Hepatocyte (in vitro differentiated cells): ENCODE data around the gene HDAC6. TPM values are rescaled to one million over a fixed set of nuclear protein-coding genes. Genes with fewer than 3 reads are reported as not detected.

Experiments
- DNase-seq: peaks from one replicate; pipeline ENCODE4 v3.0.0-alpha.2; 2016; ENCODE audit warnings: low spot score
- H2AFZ ChIP-seq: fragments of 200-600 bp; sonication (generic); 2 replicates; pipeline ENCODE4 v1.6.0; 2016; ENCODE audit warnings: antibody characterized with exemption, mild to moderate bottlenecking
- H3K27ac ChIP-seq: fragments of 200-600 bp; sonication (generic); 2 replicates; pipeline ENCODE4 v1.5.1; 2016; ENCODE audit warnings: mild to moderate bottlenecking
- H3K27me3 ChIP-seq: fragments of 200-600 bp; sonication (generic); 2 replicates; pipeline ENCODE4 v1.6.1; 2016
- H3K36me3 ChIP-seq: fragments of 200-600 bp; sonication (generic); replicated peaks from 2 replicates; pipeline ENCODE4 v1.5.1; 2016; ENCODE audit warnings: low read depth; ENCODE audit not compliant: insufficient read depth
- H3K4me1 ChIP-seq: fragments of 200-600 bp; sonication (generic); 2 replicates; pipeline ENCODE4 v1.5.1; 2016; ENCODE audit warnings: mild to moderate bottlenecking, moderate library complexity; ENCODE audit not compliant: insufficient read depth
- H3K4me2 ChIP-seq: fragments of 200-600 bp; sonication (generic); 2 replicates; pipeline ENCODE4 v1.6.0; 2016
- H3K4me3 ChIP-seq: fragments of 200-600 bp; sonication (generic); 2 replicates; pipeline ENCODE4 v1.5.1; 2016; ENCODE audit warnings: mild to moderate bottlenecking
- H3K79me2 ChIP-seq: fragments of 200-600 bp; sonication (generic); 2 replicates; pipeline ENCODE4 v1.6.0; 2017; ENCODE audit warnings: mild to moderate bottlenecking
- H3K9me2 ChIP-seq: fragments of 200-600 bp; sonication (generic); replicated peaks from 2 replicates; pipeline ENCODE4 v1.6.0; 2017; ENCODE audit warnings: mild to moderate bottlenecking; ENCODE audit not compliant: insufficient read depth
- H3K9me3 ChIP-seq: fragments of 200-600 bp; sonication (generic); 2 replicates; pipeline ENCODE4 v1.5.1; 2016; ENCODE audit warnings: low read depth, mild to moderate bottlenecking
- H4K20me1 ChIP-seq: fragments of 200-600 bp; sonication (generic); 2 replicates; pipeline ENCODE4 v1.6.0; 2016; ENCODE audit warnings: mild to moderate bottlenecking; ENCODE audit not compliant: insufficient read depth, poor library complexity, severe bottlenecking
- EZH2 ChIP-seq: fragments of 200-600 bp; sonication (generic); IDR thresholded peaks from 2 replicates; pipeline ENCODE4 v1.6.1; 2016; ENCODE audit warnings: antibody characterized with exemption, mild to moderate bottlenecking, borderline replicate concordance
- EZH2phosphoT487 ChIP-seq: fragments of 200-600 bp; sonication (generic); IDR thresholded peaks from one replicate; pipeline ENCODE4 v1.6.1; 2018; ENCODE audit warnings: antibody characterized with exemption, mild to moderate bottlenecking, low read depth, moderate library complexity; ENCODE audit not compliant: unreplicated experiment, severe bottlenecking
- WGBS: methylation state at CpG from one replicate; pipeline ENCODE4 v1.1.6; 2016; ENCODE audit warnings: low lambda C conversion rate; ENCODE audit errors: missing lambda C conversion rate; 5-methylcytosine and 5-hydroxymethylcytosine counted together
- polyA plus RNA-seq: library from polyadenylated mRNA; unstranded; fragments of >200 nt; fragmentation: Nextera tagmentation; extraction: Ambion mirVana; gene quantifications from 2 replicates; pipeline ENCODE4 v1.2.1, GENCODE V29; 2016
- total RNA-seq: library from RNA; depleted of rRNA; stranded (reverse); fragments of >200 nt; gene quantifications from 2 replicates; pipeline ENCODE4 v1.2.3, GENCODE V29; 2014
- TF ChIP-seq, protein P1 (sequence below): fragments of 200-600 bp; sonication (generic); IDR thresholded peaks from 2 replicates; pipeline ENCODE4 v1.5.1; 2016; ENCODE audit warnings: antibody characterized with exemption, mild to moderate bottlenecking; ENCODE audit not compliant: poor library complexity

Gene HDAC6
- total and polyA plus RNA-seq, 2 experiments from 2014 or later = 68.9 to 96.3 TPM

DNA sequence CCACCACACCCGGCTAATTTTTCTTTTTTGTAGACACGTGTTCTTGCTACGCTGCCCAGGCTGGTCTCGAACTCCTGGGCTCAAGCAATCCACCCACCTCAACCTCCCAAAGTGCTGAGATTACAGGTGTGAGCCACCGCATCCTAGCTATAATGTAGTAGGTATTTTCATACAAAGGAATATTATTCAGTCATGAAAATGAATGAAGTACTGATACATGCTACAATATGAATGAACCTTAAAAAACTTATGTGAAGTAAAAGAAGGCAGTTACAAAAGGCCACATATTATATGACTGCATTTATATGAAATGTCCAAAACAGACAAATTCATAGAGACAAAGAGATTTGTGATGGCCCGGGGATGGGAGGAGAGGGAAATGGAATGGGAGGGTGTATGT lies 20.2 kb upstream of the HDAC6 start:
- H3K4me3 ChIP-seq = no peak overlapping the region
- TF ChIP-seq EZH2 (no peak), EZH2phosphoT487 (no peak)
- H4K20me1 ChIP-seq = no peaks in the 10 kb centered on the region
- no peaks in the 10 kb centered on the region for H3K27me3 ChIP-seq
- H3K4me1 ChIP-seq = no peaks in the 10 kb centered on the region
- H2AFZ ChIP-seq = no peak overlapping the region
- H3K9me3 ChIP-seq = no peaks in the 10 kb centered on the region
- H3K36me3 ChIP-seq = no peaks in the 10 kb centered on the region
- H3K9me2 ChIP-seq = no peaks in the 10 kb centered on the region
- no peak for DNase-seq
- H3K27ac ChIP-seq = no peak overlapping the region
- 86% methylated on average over 6 of the region's 6 CpGs for WGBS
- H3K4me2 ChIP-seq = no peak overlapping the region
- H3K79me2 ChIP-seq = no peaks in the 10 kb centered on the region

DNA sequence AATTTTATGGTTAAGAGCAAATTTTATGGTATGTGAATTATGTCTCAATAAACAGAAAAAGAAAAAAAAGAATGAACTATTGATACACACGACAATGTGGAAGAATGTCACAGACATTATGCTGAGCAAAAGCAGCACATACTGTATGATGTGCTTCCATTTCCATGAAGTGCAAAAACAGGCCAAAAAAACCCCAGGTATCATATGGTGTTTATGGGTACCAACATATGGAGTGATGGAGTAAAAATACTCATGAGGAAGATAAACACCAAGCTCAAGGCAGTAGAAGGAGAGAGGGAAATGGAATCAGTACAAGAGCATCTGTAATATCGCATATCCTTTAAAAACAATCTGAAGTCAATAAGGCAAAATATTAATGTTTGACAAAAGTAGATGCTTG lies 19.7 kb upstream of the HDAC6 start:
- H3K36me3 ChIP-seq = no peaks in the 10 kb centered on the region
- no peaks in the 10 kb centered on the region for H3K79me2 ChIP-seq
- H3K4me3 ChIP-seq = no peak overlapping the region
- H3K27ac ChIP-seq = no peak overlapping the region
- H3K27me3 ChIP-seq = no peaks in the 10 kb centered on the region
- H3K4me1 ChIP-seq = no peaks in the 10 kb centered on the region
- DNase-seq = no peak
- TF ChIP-seq EZH2phosphoT487 = no peak
- no peak for TF ChIP-seq EZH2
- TF ChIP-seq, protein P1, sequence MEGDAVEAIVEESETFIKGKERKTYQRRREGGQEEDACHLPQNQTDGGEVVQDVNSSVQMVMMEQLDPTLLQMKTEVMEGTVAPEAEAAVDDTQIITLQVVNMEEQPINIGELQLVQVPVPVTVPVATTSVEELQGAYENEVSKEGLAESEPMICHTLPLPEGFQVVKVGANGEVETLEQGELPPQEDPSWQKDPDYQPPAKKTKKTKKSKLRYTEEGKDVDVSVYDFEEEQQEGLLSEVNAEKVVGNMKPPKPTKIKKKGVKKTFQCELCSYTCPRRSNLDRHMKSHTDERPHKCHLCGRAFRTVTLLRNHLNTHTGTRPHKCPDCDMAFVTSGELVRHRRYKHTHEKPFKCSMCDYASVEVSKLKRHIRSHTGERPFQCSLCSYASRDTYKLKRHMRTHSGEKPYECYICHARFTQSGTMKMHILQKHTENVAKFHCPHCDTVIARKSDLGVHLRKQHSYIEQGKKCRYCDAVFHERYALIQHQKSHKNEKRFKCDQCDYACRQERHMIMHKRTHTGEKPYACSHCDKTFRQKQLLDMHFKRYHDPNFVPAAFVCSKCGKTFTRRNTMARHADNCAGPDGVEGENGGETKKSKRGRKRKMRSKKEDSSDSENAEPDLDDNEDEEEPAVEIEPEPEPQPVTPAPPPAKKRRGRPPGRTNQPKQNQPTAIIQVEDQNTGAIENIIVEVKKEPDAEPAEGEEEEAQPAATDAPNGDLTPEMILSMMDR = no peak
- no peak overlapping the region for H2AFZ ChIP-seq
- no peaks in the 10 kb centered on the region for H3K9me3 ChIP-seq
- H4K20me1 ChIP-seq = no peaks in the 10 kb centered on the region
- no peaks in the 10 kb centered on the region for H3K9me2 ChIP-seq
- H3K4me2 ChIP-seq = no peak overlapping the region
- WGBS = 61% methylated on average over 2 of the region's 2 CpGs

DNA sequence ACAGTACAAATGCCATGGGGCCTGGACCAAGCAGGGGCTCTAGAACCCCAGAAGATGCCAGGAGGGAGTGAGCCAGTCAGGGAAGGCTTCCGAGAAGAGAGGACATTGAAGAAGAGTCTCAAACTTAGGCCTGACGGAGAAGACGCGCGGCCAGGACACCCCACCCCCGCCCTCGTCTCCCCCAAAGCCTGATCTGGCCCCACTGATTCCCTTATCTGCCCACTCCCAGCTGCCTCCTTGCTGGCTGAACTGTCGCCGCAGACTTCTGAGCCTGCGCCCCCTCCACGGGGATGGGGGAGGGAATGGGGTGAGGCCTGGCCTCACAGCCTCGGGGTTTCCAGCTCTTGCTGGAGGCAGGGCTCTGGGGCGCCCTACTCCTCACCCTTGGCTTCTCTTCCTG lies 19.1 kb upstream of the HDAC6 start:
- WGBS = 85% methylated on average over 13 of the region's 13 CpGs
- H4K20me1 ChIP-seq = no peaks in the 10 kb centered on the region

DNA sequence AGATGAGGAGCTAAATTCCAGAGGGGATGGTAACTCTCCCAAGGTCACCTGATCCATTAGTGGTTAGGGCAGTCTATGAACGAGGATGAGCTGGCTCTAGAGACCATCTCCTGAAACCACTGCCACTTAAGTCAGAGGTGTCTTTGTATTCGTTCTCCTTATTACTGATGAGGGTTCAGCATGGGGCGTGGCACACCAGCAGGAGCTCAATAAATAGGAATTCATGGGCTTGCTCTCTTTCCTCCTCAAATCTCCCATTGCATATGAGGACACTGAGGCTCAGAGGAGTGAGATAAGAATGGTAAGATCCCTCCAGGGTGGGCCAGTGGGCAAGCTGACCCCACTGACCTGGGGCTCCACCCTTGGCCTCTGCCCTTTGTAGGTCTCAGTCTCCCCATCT lies 17.1 kb upstream of the HDAC6 start:
- TF ChIP-seq EZH2phosphoT487 (no peak), EZH2 (no peak)
- TF ChIP-seq, protein P1 = no peak
- Histone ChIP-seq H3K4me1 (no peaks in the 10 kb centered on the region), H3K9me3 (no peaks in the 10 kb centered on the region), H3K79me2 (no peaks in the 10 kb centered on the region), H3K4me2 (no peak overlapping the region), H3K9me2 (no peaks in the 10 kb centered on the region), H3K4me3 (no peak overlapping the region), H2AFZ (no peak overlapping the region), H3K36me3 (no peaks in the 10 kb centered on the region), H4K20me1 (no peaks in the 10 kb centered on the region), H3K27ac (no peak overlapping the region), H3K27me3 (no peaks in the 10 kb centered on the region)
- 61% methylated on average over 3 of the region's 3 CpGs for WGBS
- DNase-seq = no peak

More for the DNA sequence above, 19.1 kb upstream of the HDAC6 start:
- no peak overlapping the region for H3K27ac ChIP-seq
- no peak overlapping the region for H3K4me2 ChIP-seq
- DNase-seq = no peak
- H3K27me3 ChIP-seq = no peaks in the 10 kb centered on the region
- H3K4me3 ChIP-seq = no peak overlapping the region
- no peak for TF ChIP-seq EZH2phosphoT487
- TF ChIP-seq, protein P1 = no peak
- TF ChIP-seq EZH2 = no peak
- H3K4me1 ChIP-seq = no peaks in the 10 kb centered on the region
- H2AFZ ChIP-seq = no peak overlapping the region
- no peaks in the 10 kb centered on the region for H3K9me2 ChIP-seq
- no peaks in the 10 kb centered on the region for H3K36me3 ChIP-seq
- H3K9me3 ChIP-seq = no peaks in the 10 kb centered on the region
- no peaks in the 10 kb centered on the region for H3K79me2 ChIP-seq
